B cell (primary cell): ENCODE measurements around the gene FGA. TPM values are rescaled to one million over a fixed set of nuclear protein-coding genes. Genes with fewer than 3 reads are reported as not detected.

Experiments
- ATAC-seq: fragments of 200-7000 bp; cut with Tn5 transposase; one replicate; pipeline ENCODE4 v1.10.0; 2021; ENCODE audit warnings: low read depth, mild to moderate bottlenecking, moderate number of reproducible peaks, moderate library complexity
- CTCF ChIA-PET: fragments of 350-600 bp; sonication (Branson Sonifier 250); formaldehyde crosslinking; loops from one replicate; lab custom pipeline; 2021; ENCODE audit warnings: antibody characterized with exemption, inconsistent platforms; lab: Charles Lee
- POLR2A ChIA-PET: fragments of 350-600 bp; sonication (Branson Sonifier 250); formaldehyde crosslinking; loops from one replicate; lab custom pipeline; 2021; ENCODE audit warnings: antibody characterized with exemption; lab: Charles Lee
- DNase-seq: peaks from one replicate; pipeline ENCODE4 v3.0.0; 2013
- H2AFZ ChIP-seq: 2 replicates; pipeline ENCODE4 v1.6.1; 2012; ENCODE audit warnings: mild to moderate bottlenecking, low read depth, low read length; ENCODE audit not compliant: insufficient read depth, poor library complexity, severe bottlenecking
- H3K27ac ChIP-seq, 2 donors: 1 replicate in 1 of 2; 2 replicates in 1 of 2; pipeline ENCODE4 v1.5.1; 2012 to 2013; ENCODE audit warnings: low read length in 2 of 2, mild to moderate bottlenecking in 2 of 2, moderate library complexity in 1 of 2
- H3K27me3 ChIP-seq, 4 experiments: fragments of 200-600 bp in 1 of 4; sonication (generic) in 1 of 4; replicated peaks in 1 of 4; 1 replicate in 2 of 4; 2 replicates in 2 of 4; pipeline versions ENCODE4 v1.6.1 to v1.7.0; 2013 to 2016; ENCODE audit warnings: low read length in 3 of 4, mild to moderate bottlenecking in 2 of 4, mixed read lengths in 1 of 4, moderate library complexity in 1 of 4; ENCODE audit not compliant: insufficient read depth in 4 of 4, control insufficient read depth in 3 of 4; ENCODE audit errors: control extremely low read depth in 1 of 4
- H3K36me3 ChIP-seq, 2 experiments: replicated peaks in 1 of 2; 1 replicate in 1 of 2; 2 replicates in 1 of 2; pipeline versions ENCODE4 v1.6.1 to v1.7.1; 2013; ENCODE audit warnings: low read length in 1 of 2; ENCODE audit not compliant: insufficient read depth in 2 of 2, control insufficient read depth in 1 of 2; ENCODE audit errors: control extremely low read depth in 1 of 2, extremely low read depth in 1 of 2
- H3K4me1 ChIP-seq, 2 donors: fragments of 200-600 bp in 1 of 2; sonication (generic) in 1 of 2; 1 replicate in 1 of 2; 2 replicates in 1 of 2; pipeline versions ENCODE4 v1.5.1 to v1.6.1; 2013 to 2017; ENCODE audit warnings: low read length in 2 of 2; ENCODE audit not compliant: control insufficient read depth in 2 of 2, insufficient read depth in 2 of 2
- H3K4me2 ChIP-seq: replicated peaks from 2 replicates; pipeline ENCODE3; 2012; ENCODE audit warnings: mild to moderate bottlenecking, low read depth, low read length; ENCODE audit not compliant: poor library complexity, severe bottlenecking
- H3K4me3 ChIP-seq, 5 experiments: fragments of 200-600 bp in 1 of 5; sonication (generic) in 1 of 5; 1 replicate in 3 of 5; 2 replicates in 2 of 5; pipeline versions ENCODE4 v1.5.1 to v1.7.0; 2011 to 2016; ENCODE audit warnings: low read length in 4 of 5, mild to moderate bottlenecking in 4 of 5, low read depth in 2 of 5, control low read depth in 1 of 5, moderate library complexity in 1 of 5; ENCODE audit not compliant: insufficient read depth in 1 of 5; ENCODE audit errors: control extremely low read depth in 1 of 5, extremely low read depth in 1 of 5
- H3K79me2 ChIP-seq: fragments of 200-600 bp; sonication (generic); one replicate; pipeline ENCODE4 v1.6.0; 2016; ENCODE audit warnings: low read length; ENCODE audit not compliant: control insufficient read depth, insufficient read depth
- H3K9ac ChIP-seq: fragments of 200-600 bp; sonication (generic); 2 replicates; pipeline ENCODE4 v1.6.1; 2017; ENCODE audit warnings: mild to moderate bottlenecking, low read length, moderate library complexity
- H3K9me3 ChIP-seq, 3 donors: one replicate each; pipeline versions ENCODE4 v1.6.1 to v1.7.1; 2013; ENCODE audit warnings: low read length in 2 of 3; ENCODE audit not compliant: control insufficient read depth in 2 of 3, insufficient read depth in 1 of 3; ENCODE audit errors: control extremely low read depth in 1 of 3
- H4K20me1 ChIP-seq: 2 replicates; pipeline ENCODE4 v1.6.0; 2012; ENCODE audit warnings: mild to moderate bottlenecking, low read length; ENCODE audit not compliant: insufficient read depth, control insufficient read depth, poor library complexity, severe bottlenecking
- H3K27ac Mint-ChIP-seq: one replicate; pipeline ENCODE4 v1.8.0; 2021; ENCODE audit warnings: mixed read lengths
- H3K27me3 Mint-ChIP-seq: one replicate; pipeline ENCODE4 v1.8.0; 2021; ENCODE audit warnings: mixed read lengths
- H3K4me1 Mint-ChIP-seq: one replicate; pipeline ENCODE4 v1.8.0; 2021; ENCODE audit warnings: mixed read lengths
- H3K4me3 Mint-ChIP-seq: one replicate; pipeline ENCODE4 v1.8.0; 2021; ENCODE audit warnings: mixed read lengths
- H3K9me3 Mint-ChIP-seq: one replicate; pipeline ENCODE4 v1.8.0; 2022; ENCODE audit warnings: mixed read lengths; ENCODE audit not compliant: insufficient read depth
- CTCF ChIP-seq: fragments of 200-600 bp; IDR thresholded peaks from one replicate; pipeline ENCODE4 v1.8.0; 2022; ENCODE audit warnings: antibody characterized with exemption, mild to moderate bottlenecking
- EZH2 ChIP-seq: IDR thresholded peaks from 2 replicates; pipeline ENCODE4 v1.6.1; 2012; ENCODE audit warnings: borderline replicate concordance, low read depth, mild to moderate bottlenecking, moderate library complexity, low read length; ENCODE audit not compliant: insufficient read depth, poor library complexity, severe bottlenecking
- WGBS: methylation state at CpG from one replicate; pipeline ENCODE4 v1.1.5; 2013; ENCODE audit warnings: missing lambda C conversion rate; ENCODE audit not compliant: insufficient coverage; 5-methylcytosine and 5-hydroxymethylcytosine counted together
- intact Hi-C: fragments of 100-400 bp; cut with micrococcal nuclease; formaldehyde crosslinking; loops from one replicate; pipeline ENCODE4 v1.10.0; 2022
- polyA plus RNA-seq: library from polyadenylated mRNA; depleted of rRNA; stranded (reverse); fragments of >200 nt; gene quantifications from 2 replicates; pipeline ENCODE4 v1.2.3, GENCODE V29; 2012
- total RNA-seq, 2 donors: library from RNA; stranded (reverse); fragments of 120-200 nt in 1 of 2; gene quantifications; 1 replicate in 1 of 2; 2 replicates in 1 of 2; pipeline versions ENCODE4 v1.2.3 to v1.2.4, GENCODE V29; 2013 to 2022

FGA gene
- total and polyA plus RNA-seq, 2 donors (not counting 1 experiment from before 2014, with no cell fraction given) = not detected

GRCh38 chr4:154584259-154584658, 6.3 kb downstream of the FGA start:
- H3K27me3 Mint-ChIP-seq = peaks cover 17% of the 10 kb centered on the region
- no CpG with 5 or more reads among the region's 5 CpGs for WGBS
- POLR2A ChIA-PET = no interaction called here
- Histone ChIP-seq H3K27me3 (peaks cover 0 to 6% (median 0%) of the 10 kb centered on the region in 4 experiments), H3K27ac (no peak overlapping the region), H3K4me2 (no peak overlapping the region), H3K79me2 (no peaks in the 10 kb centered on the region), H2AFZ (no peak overlapping the region), H3K9me3 (peaks cover 0 to 1% (median 0%) of the 10 kb centered on the region in 3 donors), H3K36me3 (no peaks in the 10 kb centered on the region), H3K4me1 (no peaks in the 10 kb centered on the region), H3K4me3 (no peak overlapping the region), H3K9ac (no peak overlapping the region), H4K20me1 (no peaks in the 10 kb centered on the region)
- H3K4me1 Mint-ChIP-seq = no peaks in the 10 kb centered on the region
- DNase-seq (no peak), ATAC-seq (no peak)
- intact Hi-C loops = no loop called here
- H3K27ac Mint-ChIP-seq = no peak overlapping the region
- no peak overlapping the region for H3K4me3 Mint-ChIP-seq
- CTCF ChIA-PET = no interaction called here
- no peak for TF ChIP-seq EZH2
- no peak for TF ChIP-seq CTCF
- no peaks in the 10 kb centered on the region for H3K9me3 Mint-ChIP-seq

- Histone ChIP-seq H3K9me3 (peaks cover 0 to 1% (median 0%) of the 10 kb centered on the region in 3 donors), H3K36me3 (no peaks in the 10 kb centered on the region), H2AFZ (no peak overlapping the region), H4K20me1 (no peaks in the 10 kb centered on the region), H3K4me2 (no peak overlapping the region), H3K27me3 (peaks cover 0 to 6% (median 0%) of the 10 kb centered on the region in 4 experiments), H3K4me1 (no peaks in the 10 kb centered on the region), H3K79me2 (no peaks in the 10 kb centered on the region), H3K27ac (no peak overlapping the region), H3K9ac (no peak overlapping the region), H3K4me3 (no peak overlapping the region)
- ChIA-PET CTCF (no interaction called here), POLR2A (no interaction called here)
- ATAC-seq = no peak
- H3K9me3 Mint-ChIP-seq = no peaks in the 10 kb centered on the region
- peaks cover 21% of the 10 kb centered on the region for H3K27me3 Mint-ChIP-seq
- DNase-seq = no peak
- intact Hi-C loops = no loop called here
- TF ChIP-seq CTCF = no peak
- no peak for TF ChIP-seq EZH2
- no peak overlapping the region for H3K4me3 Mint-ChIP-seq
- H3K27ac Mint-ChIP-seq = no peak overlapping the region
- no peaks in the 10 kb centered on the region for H3K4me1 Mint-ChIP-seq
Observed at GRCh38 chr4:154583677-154584076, 6.9 kb downstream of the FGA start.
